Left ventricle myocardium superior (tissue), 1 donor: ENCODE measurements around the gene ACSBG1. TPM values are rescaled to one million over a fixed set of nuclear protein-coding genes. Genes with fewer than 3 reads are reported as not detected.
"Not testable (repeated sequence)": the region's sequence is repeated elsewhere in the genome, so short reads cannot be mapped to it uniquely, and the experiment has no call there.

Experiments used
- ATAC-seq: fragments of 200-7000 bp; cut with Tn5 transposase; one replicate; pipeline ENCODE4 v1.9.1; 2020; ENCODE audit warnings: mild to moderate bottlenecking, moderate library complexity
- DNase-seq: peaks from one replicate; pipeline ENCODE4 v3.0.0-alpha.2; 2020
- intact Hi-C: fragments of 100-400 bp; cut with micrococcal nuclease; formaldehyde crosslinking; loops from one replicate; pipeline ENCODE4 v1.11.0; 2022
- total RNA-seq: library from RNA; stranded (reverse); fragmentation: NEBNext Ultra II Directional; extraction: Animal tissue kit (Norgen Biotek cat#: 25700); gene quantifications from one replicate; pipeline ENCODE4 v1.2.1, GENCODE V29; 2021
- donor health status: DM: no; HTN: yes; CAD: no; lungs with severe emphysema.

The ACSBG1 gene
- total RNA-seq, 1 donor from 2014 or later, result 0.05 TPM

DNA sequence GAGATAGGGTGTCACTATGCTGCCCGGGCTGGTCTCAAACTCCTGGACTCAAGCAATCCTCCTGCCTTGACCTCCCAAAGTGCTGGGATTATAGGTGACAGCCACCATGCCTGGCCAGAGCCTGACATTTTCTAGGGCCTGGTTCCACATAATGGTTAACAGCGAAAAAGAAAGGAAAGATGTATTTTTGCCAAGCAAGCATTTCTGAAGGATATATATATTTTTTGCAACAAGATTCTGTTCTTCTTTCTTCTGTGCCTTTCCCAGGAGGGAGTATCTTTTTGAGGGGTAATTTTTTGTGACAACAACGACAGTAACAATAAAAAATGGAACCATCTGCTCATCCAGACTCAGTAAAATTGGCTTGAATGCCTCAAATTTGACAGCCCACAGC lies 21.7 kb upstream of the ACSBG1 start:
- DNase-seq, result no peak
- ATAC-seq, result no peak
- intact Hi-C loops, result no loop called here

DNA sequence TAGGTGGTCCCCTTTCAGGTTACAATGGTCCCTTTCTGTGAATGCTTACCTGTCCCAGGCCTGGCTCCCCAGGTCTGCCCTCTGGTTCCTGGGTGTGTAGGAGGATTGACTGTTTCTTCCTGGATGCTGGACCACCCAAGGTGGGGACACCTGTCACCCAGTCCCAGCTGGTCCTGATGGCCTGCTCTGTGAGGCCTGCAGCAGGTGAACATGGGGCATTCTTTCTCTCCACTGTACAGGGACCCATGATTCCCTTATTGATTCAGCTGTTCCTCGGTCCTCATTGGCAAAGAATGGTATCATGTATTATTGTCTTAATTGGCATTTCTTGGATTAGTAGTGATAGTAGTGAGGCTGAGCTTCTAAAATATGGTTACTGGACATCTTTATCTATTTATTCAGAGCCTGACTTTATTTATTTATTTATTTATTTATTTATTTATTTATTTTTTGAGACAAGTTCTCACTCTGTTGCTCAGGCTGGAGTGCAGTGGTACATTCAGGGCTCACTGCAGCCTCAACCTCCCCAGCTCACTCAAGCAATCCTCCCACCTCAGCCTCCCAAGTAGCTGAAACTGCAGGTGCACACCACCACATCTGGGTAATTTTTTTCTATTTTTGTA lies 21.2 kb upstream of the ACSBG1 start:
- intact Hi-C loops, result no loop called here
- DNase-seq (no peak), ATAC-seq (no peak)

DNA sequence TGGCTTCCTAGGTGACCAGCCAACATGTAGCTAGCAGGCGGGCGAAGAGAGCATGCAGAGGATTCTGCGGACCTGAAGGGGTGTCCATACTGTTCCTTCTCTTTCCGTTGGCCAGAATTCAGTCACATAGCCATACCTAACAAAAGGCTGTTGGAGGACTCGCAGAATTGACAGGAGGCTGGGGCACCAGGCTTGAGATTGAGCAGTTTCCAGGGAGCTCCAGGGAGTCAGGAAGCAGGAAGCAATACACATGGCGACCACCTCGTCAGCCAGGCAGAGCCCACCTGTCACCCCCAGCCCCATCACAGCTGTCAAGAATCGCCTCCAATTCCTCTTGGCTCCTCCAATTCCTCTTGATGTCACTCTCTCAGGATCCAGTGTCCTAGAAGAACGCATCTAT lies 16.8 kb upstream of the ACSBG1 start:
- intact Hi-C loops, result no loop called here
- ATAC-seq, result no peak
- no peak for DNase-seq

DNA sequence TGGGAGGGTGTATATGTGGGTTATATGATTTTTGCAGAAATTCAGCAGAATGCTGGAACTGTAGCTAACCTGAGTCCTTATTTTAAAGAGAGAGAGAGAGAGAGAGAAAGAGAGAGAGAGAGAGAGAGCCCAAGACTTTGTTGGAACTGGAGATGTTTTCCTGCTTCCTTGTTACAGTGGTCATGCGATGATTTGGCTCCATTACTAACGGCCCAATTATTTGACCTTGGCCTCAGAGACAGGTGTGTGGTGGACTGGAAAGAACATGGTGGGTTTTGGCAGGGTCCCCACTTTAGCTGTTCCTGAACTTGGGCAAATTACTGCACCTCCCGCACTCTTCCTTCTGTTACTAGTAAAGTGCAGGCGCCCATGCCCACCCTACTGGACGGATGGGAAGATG lies 14.8 kb upstream of the ACSBG1 start:
- ATAC-seq, result no peak
- no peak for DNase-seq

DNA sequence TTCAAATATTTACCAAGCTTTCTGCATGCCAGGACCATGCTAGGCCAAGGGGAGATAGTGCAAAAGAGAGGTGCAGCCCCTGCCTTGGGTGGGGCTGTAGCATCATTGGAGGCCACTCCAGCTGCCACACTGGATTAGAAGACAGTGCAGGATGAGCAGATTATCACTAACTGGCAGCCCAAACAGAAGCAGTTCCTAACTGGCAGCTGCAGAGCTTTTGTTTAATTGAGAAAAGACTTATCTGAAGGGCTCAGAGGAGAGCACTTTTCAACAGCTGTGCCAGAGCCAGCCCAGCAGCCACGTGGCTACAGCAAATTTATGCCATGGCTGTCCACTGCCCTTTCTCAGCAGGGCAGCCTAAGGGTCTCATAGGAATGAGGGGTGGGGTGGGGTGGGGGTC lies 13.5 kb upstream of the ACSBG1 start:
- no peak for ATAC-seq
- intact Hi-C loops, result no loop called here
- no peak for DNase-seq

More for the DNA sequence above, 14.8 kb upstream of the ACSBG1 start:
- intact Hi-C loops, result no loop called here

DNA sequence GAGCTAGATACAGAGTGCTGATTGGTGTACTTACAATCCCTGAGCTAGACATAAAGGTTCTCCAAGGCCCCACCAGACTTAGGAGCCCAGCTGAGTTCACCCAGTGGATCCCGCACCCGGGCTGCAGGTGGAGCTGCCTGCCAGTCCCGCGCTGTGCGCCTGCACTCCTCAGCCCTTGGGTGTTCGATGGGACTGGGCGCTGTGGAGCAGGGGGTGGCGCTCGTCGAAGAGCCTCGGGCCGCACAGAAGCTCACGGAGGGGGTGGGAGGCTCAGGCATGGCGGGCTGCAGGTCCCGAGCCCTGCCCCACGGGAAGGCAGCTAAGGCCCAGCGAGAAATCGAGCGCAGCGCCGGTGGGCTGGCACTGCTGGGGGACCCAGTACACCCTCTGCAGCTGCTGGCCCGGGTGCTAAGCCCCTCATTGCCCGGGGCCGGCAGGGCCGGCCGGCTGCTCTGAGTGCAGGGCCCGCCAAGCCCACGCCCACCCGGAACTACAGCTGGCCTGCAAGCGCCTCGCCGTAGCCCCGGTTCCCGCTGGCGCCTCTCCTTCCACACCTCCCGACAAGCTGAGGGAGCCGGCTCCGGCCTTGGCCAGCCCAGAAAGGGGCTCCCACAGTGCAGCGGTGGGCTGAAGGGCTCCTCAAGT lies 11.7 kb upstream of the ACSBG1 start:
- ATAC-seq, DNase-seq, intact Hi-C loops: not testable (repeated sequence)

DNA sequence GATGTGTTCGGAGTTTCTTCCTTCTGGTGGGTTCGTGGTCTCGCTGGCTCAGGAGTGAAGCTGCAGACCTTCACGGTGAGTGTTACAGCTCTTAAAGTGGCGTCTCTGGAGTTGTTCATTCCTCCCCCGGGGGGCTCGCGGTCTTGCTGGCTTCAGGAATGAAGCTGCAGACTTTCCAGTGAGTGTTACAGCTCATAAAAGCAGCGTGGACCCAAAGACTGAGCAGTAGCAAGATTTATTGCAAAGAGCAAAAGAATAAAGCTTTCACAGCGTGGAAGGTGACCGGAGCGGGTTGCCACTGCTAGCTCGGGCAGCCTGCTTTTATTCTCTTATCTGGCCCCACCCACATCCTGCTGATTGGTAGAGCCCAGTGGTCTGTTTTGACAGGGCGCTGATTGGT lies 11.0 kb upstream of the ACSBG1 start:
- DNase-seq, ATAC-seq, intact Hi-C loops: not testable (repeated sequence)

DNA sequence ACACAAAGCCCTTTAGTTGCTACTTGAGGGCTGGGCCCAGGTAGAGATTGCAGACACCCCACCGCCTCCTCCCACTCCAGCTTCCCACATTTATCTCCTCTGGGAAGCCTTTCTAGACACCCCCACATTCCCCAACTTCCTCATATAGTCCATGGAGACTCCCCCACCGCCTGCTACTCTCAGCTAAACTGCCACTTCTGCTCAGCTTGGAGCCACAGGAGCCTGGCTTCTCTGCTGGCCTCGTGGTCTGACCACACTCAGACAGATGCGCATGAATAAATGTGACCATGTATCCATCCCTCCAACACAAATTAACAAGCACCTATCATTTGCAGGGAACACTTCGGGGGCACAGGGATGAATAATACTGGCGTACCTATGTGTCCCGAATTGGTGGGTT lies 10.5 kb upstream of the ACSBG1 start:
- intact Hi-C loops, result loop anchor here (5.0 kb wide), 2 partner anchors 68 to 133 kb away; no protein-coding TSS in a partner anchor
- no peak for ATAC-seq
- no peak for DNase-seq

DNA sequence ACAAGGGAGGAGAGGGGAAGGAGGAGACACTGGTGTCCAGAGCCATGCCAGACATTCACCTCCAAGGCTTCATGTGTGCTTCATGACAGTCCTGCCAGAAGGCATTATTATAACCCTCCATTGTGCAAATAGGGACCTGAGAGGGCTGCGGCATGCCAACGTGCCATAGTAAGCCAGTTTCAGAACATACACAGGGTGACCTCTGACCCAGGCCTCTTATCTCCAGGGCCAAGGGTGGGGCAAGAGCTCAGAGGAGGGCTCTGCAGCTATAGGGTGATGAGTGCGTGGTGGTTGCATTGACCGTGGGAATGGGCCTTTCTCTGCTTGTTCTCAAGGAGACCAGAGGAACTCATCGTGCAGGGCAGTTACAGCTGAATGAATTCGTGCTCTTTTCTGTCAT lies 9.7 kb upstream of the ACSBG1 start:
- ATAC-seq (no peak), DNase-seq (no peak)
- intact Hi-C loops, result loop anchor here (5.0 kb wide), 2 partner anchors 67 to 132 kb away; no protein-coding TSS in a partner anchor

DNA sequence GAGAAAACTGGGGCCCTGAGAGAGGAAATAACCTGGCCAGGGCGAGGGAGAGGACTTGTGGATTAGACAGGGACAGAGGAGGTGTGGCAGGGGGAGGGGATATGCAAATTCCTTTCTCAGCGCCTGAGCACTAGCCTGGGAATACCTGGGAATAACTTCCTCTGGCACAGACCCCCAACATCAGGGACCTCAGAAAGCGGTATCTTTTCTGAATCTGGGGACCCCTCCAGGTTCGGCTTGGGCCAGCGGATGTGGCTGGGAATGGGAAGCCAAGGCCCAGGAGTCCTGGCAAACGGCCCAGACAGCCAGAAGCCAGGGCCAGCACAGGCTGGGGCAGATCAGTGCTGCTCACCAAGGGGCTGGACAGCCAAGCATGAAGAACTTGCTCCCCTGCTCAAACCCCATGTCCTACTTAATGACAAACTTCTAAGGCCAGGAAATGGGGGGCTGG lies 9.2 kb upstream of the ACSBG1 start:
- ATAC-seq (peak; percentile 72), DNase-seq (peak; percentile 78)
- intact Hi-C loops, result loop anchor here (5.0 kb wide), 2 partner anchors 66 to 131 kb away; no protein-coding TSS in a partner anchor

DNA sequence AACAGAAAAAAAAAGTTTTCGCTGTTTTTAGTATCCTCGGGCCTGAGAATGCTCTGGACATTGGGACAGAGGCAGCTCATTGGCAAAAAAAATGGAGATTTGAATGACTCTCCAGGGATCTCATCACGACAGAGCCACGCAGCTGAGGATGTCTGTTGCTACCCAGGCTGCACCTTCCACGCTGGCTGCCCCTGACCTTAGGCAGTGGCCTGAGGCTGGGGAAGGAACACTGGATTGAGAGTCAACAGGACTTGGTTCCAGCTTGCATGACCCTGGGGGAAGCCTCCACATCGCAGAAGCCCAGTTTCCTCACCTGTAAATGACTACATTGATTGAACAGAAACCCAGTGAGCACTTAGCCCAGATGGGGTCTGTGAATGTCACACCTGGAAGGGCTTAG lies 8.7 kb upstream of the ACSBG1 start:
- ATAC-seq, result no peak
- DNase-seq, result no peak
- intact Hi-C loops, result loop anchor here (5.0 kb wide), 2 partner anchors 66 to 131 kb away; no protein-coding TSS in a partner anchor

DNA sequence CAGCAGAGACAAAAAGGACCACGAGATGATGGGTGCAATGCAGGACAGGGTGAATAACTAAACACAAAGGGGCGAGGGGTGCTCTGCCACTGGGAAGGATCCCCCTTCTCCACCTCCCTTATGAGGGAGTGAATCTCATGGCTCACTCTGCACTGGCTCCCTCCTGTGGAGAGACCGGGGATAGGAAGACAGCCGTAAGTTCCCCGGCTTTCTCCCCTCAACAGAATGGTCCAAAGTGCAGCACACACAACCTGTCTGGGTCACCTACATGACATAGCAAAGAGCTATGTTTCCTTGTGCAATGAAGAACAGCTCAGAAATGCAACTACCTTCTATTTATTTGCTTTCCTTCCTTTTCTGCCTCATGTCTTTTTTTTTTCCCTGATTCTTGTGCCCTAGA lies 7.8 kb upstream of the ACSBG1 start:
- intact Hi-C loops, result loop anchor here (5.0 kb wide), 2 partner anchors 65 to 130 kb away; no protein-coding TSS in a partner anchor
- ATAC-seq, result peak; percentile 44
- DNase-seq, result no peak

DNA sequence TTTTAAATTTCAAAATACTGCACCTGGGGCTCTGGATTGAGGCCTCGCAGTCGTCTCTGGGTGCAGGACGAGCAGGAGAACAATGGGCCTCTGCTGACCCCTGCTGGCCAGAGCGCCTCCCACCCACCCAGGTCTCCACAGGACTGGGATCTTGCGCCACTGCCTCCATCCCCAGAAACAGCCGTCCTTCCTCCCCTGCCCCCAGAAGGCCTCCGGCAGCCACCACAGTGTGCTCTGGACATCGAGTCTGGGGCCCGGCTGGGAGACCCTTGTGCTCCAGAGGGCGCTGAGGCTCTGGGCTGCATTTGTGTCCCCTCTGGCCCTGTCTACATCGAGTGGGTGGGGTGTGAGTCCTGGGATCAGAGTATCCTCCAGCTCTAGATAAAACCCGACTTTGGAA lies 6.7 kb upstream of the ACSBG1 start:
- ATAC-seq (peak; percentile 95), DNase-seq (peak; percentile 92)
- intact Hi-C loops, result loop anchor here (5.0 kb wide), 2 partner anchors 64 to 129 kb away; no protein-coding TSS in a partner anchor

DNA sequence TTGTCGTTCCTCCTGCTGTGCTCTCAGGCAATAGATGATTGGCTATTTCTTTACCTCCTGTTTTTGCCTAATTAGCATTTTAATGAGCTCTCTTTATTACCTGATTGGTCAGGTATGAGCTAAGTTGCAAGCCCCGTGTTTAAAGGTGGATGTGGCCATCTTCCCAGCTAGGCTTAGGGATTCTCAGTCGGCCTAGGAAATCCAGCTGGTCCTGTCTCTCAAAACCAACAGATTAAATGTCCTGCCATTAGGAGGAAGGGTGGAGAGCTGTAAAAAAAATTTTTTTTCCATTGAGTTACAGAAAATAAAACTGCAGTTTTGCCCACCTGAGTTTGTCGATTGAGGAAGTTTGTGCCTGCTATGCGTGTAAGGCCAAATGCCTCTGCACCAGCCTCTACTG lies 5.4 kb upstream of the ACSBG1 start:
- ATAC-seq, result no peak
- intact Hi-C loops, result loop anchor here (5.0 kb wide), 2 partner anchors 63 to 128 kb away; no protein-coding TSS in a partner anchor
- no peak for DNase-seq

DNA sequence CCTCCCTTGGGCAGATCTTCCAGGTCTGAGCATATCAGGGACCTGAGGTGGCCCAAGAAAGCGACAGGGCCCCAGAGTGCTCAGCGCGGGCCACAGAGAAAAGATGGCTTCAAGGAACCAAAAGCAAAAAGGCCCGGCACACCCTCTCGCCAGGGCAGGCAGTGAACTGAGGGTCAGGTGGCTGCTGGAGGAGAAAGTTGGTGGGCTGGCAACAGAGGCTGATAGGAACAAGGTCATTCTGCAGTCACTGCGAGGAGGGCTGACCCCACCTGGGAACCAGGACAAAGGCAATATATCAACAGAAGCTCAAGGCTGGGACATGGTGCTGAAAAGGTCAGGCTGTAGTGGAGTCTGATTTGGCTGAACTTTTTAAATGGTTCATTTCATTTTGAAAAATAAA lies 2.8 kb upstream of the ACSBG1 start:
- intact Hi-C loops, result no loop called here
- no peak for ATAC-seq

DNA sequence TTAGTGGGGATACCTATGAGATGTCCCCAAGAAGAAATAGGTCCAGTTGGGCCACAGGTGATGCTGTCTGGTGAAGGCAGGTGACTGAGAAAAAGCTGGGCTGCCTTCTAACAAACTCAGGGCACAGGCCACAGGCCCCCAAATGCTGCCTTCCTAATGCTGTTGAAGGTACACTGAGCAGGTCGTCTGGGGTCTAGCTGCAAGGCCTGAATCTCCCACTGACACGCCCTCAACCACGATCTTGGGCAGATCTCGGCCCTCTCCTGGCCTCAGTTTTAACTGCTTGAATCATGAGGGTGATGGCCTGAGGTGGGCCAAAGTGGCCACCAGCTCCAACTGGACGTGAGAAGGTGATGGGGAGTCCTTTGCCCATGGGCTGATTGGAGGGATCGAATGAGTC lies 2.1 kb upstream of the ACSBG1 start:
- intact Hi-C loops, result no loop called here
- DNase-seq (no peak), ATAC-seq (no peak)

More for the DNA sequence above, 2.8 kb upstream of the ACSBG1 start:
- no peak for DNase-seq

DNA sequence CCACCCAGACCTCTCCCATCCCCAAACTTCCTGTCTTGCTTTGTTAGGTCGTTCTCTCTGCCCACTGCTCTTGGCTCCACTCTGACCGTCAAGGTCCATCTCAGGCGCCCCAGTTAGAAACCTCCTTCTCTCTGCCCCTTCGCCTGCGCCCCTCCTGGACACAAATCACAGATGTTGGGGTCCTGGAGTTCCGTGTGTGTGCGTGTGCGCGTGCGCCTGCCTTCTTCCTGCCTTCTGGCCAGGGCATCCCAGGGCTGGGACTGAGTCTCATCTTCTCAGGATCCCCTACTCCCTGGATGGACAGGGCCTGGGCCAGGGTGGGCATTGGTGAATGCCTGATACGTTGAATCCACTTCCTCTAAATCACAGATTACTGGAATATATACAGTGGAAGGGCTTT lies 869 bp downstream of the ACSBG1 start:
- intact Hi-C loops, result no loop called here
- DNase-seq (no peak), ATAC-seq (no peak)

DNA sequence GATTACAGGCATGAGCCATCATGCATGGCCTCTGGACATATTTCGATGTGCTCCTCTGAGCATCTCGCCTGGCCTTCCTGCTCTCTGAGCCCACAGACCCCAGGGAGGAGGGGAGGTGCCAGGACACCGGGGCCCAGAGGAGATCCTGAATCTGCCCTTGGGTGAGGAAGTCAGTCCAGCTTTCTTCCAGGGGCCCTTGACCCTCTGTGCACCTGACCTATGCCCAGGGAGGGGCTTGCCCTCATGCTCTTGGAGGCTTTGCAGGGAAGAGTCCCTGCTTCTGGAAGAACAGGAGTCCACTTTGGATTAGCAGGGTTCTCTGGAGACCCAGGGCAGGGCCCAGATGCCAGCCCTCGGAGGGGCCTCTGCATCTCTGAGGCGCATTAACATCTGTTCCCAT lies 1.4 kb downstream of the ACSBG1 start:
- DNase-seq (no peak), ATAC-seq (no peak)
- intact Hi-C loops, result no loop called here

DNA sequence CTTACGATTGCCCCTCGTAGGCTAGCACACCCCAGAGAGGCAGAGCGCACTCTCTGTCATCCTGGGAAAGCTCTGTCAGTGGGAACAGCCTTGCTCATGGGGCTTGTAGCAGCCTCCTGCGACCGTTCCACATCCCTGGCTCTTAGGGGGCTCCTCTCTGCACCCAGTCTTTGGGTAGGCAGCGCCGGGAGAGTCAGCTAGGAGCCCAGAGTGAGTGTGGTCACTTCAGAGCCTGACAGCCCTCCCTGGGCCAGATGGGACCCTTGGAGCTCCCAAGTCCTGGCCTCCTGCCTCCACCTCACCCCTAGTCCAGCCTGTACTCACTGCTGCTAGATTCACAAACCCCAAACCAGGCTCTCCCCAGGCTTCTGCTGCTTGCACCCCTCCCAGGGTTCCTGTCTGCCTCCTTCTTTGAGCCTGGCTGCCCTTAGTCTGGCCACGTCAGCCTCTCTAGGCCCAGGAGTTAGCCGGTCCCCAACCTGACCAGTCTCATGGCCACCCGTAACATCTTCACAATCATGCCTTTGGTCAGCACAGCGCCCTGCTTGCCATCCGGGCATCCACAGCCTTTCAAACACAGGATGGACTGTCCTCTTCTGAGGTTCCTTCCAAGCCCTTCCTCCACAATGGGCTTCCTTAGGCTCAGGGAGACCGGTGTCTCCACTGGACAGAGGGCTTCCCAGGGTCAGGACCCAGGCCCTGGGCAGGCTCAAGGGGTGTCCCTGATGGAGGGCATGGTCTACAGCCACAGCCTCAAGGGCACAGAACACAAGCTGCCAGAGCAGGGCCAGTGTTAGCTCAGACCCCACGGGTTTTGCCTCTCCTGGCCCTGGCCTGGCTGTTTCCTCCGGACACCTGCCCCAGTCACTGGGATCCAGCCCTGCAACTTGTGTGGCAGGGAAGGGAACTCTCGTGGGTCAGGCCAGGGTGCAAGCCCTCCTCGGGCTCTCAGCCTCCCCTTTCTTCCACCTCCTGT lies 4.6 kb downstream of the ACSBG1 start:
- ATAC-seq, result no peak
- DNase-seq, result no peak
- intact Hi-C loops, result no loop called here
